Measurements from ENCODE around the gene ZNF516.

The ZNF516 gene

GRCh38 chr18:76420898-76421684 is 74.0 kb downstream of the ZNF516 start:
- DNase-seq: no peak

- DNase-seq: no peak
Measured at GRCh38 chr18:76419811-76420210, 75.2 kb downstream of the ZNF516 start.

- no peak for DNase-seq
Measured at GRCh38 chr18:76416911-76417310, 78.1 kb downstream of the ZNF516 start.

- DNase-seq: no peak
Measured at GRCh38 chr18:76414936-76415621, 80.0 kb downstream of the ZNF516 start.

- DNase-seq: no peak
Measured at GRCh38 chr18:76412818-76413565, 82.0 kb downstream of the ZNF516 start.

GRCh38 chr18:76412010-76412817 is 82.8 kb downstream of the ZNF516 start:
- DNase-seq: no peak

- DNase-seq: no peak
Measured at GRCh38 chr18:76410660-76411417, 84.2 kb downstream of the ZNF516 start.

GRCh38 chr18:76410033-76410432 is 85.0 kb downstream of the ZNF516 start:
- DNase-seq: no peak

- DNase-seq: no peak
Measured at GRCh38 chr18:76408480-76409067, 86.5 kb downstream of the ZNF516 start.

GRCh38 chr18:76407681-76408080 is 87.4 kb downstream of the ZNF516 start:
- DNase-seq: no peak

- no peak for DNase-seq
Measured at GRCh38 chr18:76406791-76407190, 88.3 kb downstream of the ZNF516 start.

- no peak for DNase-seq
Measured at GRCh38 chr18:76405681-76406356, 89.2 kb downstream of the ZNF516 start.

- no peak for DNase-seq
Measured at GRCh38 chr18:76405280-76405679, 89.8 kb downstream of the ZNF516 start.

- DNase-seq: no peak
Measured at GRCh38 chr18:76404345-76404831, 90.7 kb downstream of the ZNF516 start.

- no peak for DNase-seq
Measured at GRCh38 chr18:76402026-76402990, 92.7 kb downstream of the ZNF516 start.

- DNase-seq: no peak
Measured at GRCh38 chr18:76401498-76401897, 93.5 kb downstream of the ZNF516 start.

- no peak for DNase-seq
Measured at GRCh38 chr18:76399613-76400391, 95.2 kb downstream of the ZNF516 start.

- peak; percentile 16 for DNase-seq
Measured at GRCh38 chr18:76398896-76399612, 96.0 kb downstream of the ZNF516 start.

All from activated gamma-delta T cell (primary cell).